Measurements from ENCODE around the gene SPPL2C.

SPPL2C gene

GRCh38 chr17:45851464-45851863 lies 6.8 kb downstream of the SPPL2C start:
- Histone ChIP-seq H4K20me1 (ENCODE audit: insufficient read depth, low read length) (no peaks in the 10 kb centered on the region), H3K4me2 (ENCODE audit: low read length) (no peak overlapping the region), H2AFZ (ENCODE audit: low read length) (no peak overlapping the region), H3F3A (ENCODE audit: insufficient read depth, low read length) (no peaks in the 10 kb centered on the region), H3K4me1 (ENCODE audit: insufficient read depth, low read length, severe bottlenecking) (no peaks in the 10 kb centered on the region), H3K9me3 (ENCODE audit: low read length) (no peaks in the 10 kb centered on the region), H3K36me3 (ENCODE audit: insufficient read depth, low read length) (no peaks in the 10 kb centered on the region), H3K79me2 (ENCODE audit: insufficient read depth, low read length) (no peaks in the 10 kb centered on the region), H3K9me2 (ENCODE audit: low read depth, low read length) (no peaks in the 10 kb centered on the region), H3K4me3 (ENCODE audit: low read depth, low read length, poor library complexity, severe bottlenecking) (no peak overlapping the region), H3K9ac (ENCODE audit: low read length) (no peak overlapping the region), H3K27me3 (ENCODE audit: insufficient read depth, low read length) (no peaks in the 10 kb centered on the region), H3K27ac (ENCODE audit: low read depth, low read length, poor library complexity, severe bottlenecking) (no peak overlapping the region)
- TF ChIP-seq, protein P1, sequence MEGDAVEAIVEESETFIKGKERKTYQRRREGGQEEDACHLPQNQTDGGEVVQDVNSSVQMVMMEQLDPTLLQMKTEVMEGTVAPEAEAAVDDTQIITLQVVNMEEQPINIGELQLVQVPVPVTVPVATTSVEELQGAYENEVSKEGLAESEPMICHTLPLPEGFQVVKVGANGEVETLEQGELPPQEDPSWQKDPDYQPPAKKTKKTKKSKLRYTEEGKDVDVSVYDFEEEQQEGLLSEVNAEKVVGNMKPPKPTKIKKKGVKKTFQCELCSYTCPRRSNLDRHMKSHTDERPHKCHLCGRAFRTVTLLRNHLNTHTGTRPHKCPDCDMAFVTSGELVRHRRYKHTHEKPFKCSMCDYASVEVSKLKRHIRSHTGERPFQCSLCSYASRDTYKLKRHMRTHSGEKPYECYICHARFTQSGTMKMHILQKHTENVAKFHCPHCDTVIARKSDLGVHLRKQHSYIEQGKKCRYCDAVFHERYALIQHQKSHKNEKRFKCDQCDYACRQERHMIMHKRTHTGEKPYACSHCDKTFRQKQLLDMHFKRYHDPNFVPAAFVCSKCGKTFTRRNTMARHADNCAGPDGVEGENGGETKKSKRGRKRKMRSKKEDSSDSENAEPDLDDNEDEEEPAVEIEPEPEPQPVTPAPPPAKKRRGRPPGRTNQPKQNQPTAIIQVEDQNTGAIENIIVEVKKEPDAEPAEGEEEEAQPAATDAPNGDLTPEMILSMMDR (IDR thresholded peaks at IDR 0.05; ENCODE audit: low read length): no peak
- TF ChIP-seq EZH2 (IDR thresholded peaks at IDR 0.05; ENCODE audit: borderline replicate concordance, low read length): no peak

- no peak overlapping the region for H2AFZ ChIP-seq (ENCODE audit: low read length)
- H3K27me3 ChIP-seq (ENCODE audit: insufficient read depth, low read length): no peaks in the 10 kb centered on the region
- no peak overlapping the region for H3K9ac ChIP-seq (ENCODE audit: low read length)
- no peak overlapping the region for H3K4me2 ChIP-seq (ENCODE audit: low read length)
- no peaks in the 10 kb centered on the region for H3K9me2 ChIP-seq (ENCODE audit: low read depth, low read length)
- TF ChIP-seq, protein P1 (IDR thresholded peaks at IDR 0.05; ENCODE audit: low read length): no peak
- TF ChIP-seq EZH2 (IDR thresholded peaks at IDR 0.05; ENCODE audit: borderline replicate concordance, low read length): no peak
- H3K4me1 ChIP-seq (ENCODE audit: insufficient read depth, low read length, severe bottlenecking): no peaks in the 10 kb centered on the region
- no peak overlapping the region for H3K27ac ChIP-seq (ENCODE audit: low read depth, low read length, poor library complexity, severe bottlenecking)
- no peaks in the 10 kb centered on the region for H3K79me2 ChIP-seq (ENCODE audit: insufficient read depth, low read length)
- no peaks in the 10 kb centered on the region for H3K36me3 ChIP-seq (ENCODE audit: insufficient read depth, low read length)
- H3K4me3 ChIP-seq (ENCODE audit: low read depth, low read length, poor library complexity, severe bottlenecking): no peak overlapping the region
- no peaks in the 10 kb centered on the region for H3K9me3 ChIP-seq (ENCODE audit: low read length)
- H4K20me1 ChIP-seq (ENCODE audit: insufficient read depth, low read length): no peaks in the 10 kb centered on the region
- no peaks in the 10 kb centered on the region for H3F3A ChIP-seq (ENCODE audit: insufficient read depth, low read length)
These were observed 7.2 kb downstream of the SPPL2C start for GRCh38 chr17:45851873-45852272.

- no peak overlapping the region for H3K27ac ChIP-seq (ENCODE audit: low read depth, low read length, poor library complexity, severe bottlenecking)
- H3K9me2 ChIP-seq (ENCODE audit: low read depth, low read length): no peaks in the 10 kb centered on the region
- H3K36me3 ChIP-seq (ENCODE audit: insufficient read depth, low read length): no peaks in the 10 kb centered on the region
- H3K4me1 ChIP-seq (ENCODE audit: insufficient read depth, low read length, severe bottlenecking): no peaks in the 10 kb centered on the region
- H3K9ac ChIP-seq (ENCODE audit: low read length): no peak overlapping the region
- no peaks in the 10 kb centered on the region for H3K27me3 ChIP-seq (ENCODE audit: insufficient read depth, low read length)
- H3F3A ChIP-seq (ENCODE audit: insufficient read depth, low read length): no peaks in the 10 kb centered on the region
- no peaks in the 10 kb centered on the region for H3K9me3 ChIP-seq (ENCODE audit: low read length)
- no peaks in the 10 kb centered on the region for H4K20me1 ChIP-seq (ENCODE audit: insufficient read depth, low read length)
- no peaks in the 10 kb centered on the region for H3K79me2 ChIP-seq (ENCODE audit: insufficient read depth, low read length)
- H3K4me3 ChIP-seq (ENCODE audit: low read depth, low read length, poor library complexity, severe bottlenecking): no peak overlapping the region
- H2AFZ ChIP-seq (ENCODE audit: low read length): no peak overlapping the region
- TF ChIP-seq, protein P1 (IDR thresholded peaks at IDR 0.05; ENCODE audit: low read length): peak; percentile 87
- TF ChIP-seq EZH2 (IDR thresholded peaks at IDR 0.05; ENCODE audit: borderline replicate concordance, low read length): no peak
- H3K4me2 ChIP-seq (ENCODE audit: low read length): peak overlapping the region; percentile 51
These were observed 8.0 kb downstream of the SPPL2C start for GRCh38 chr17:45852535-45853297.

All from OCI-LY1 (cell line).